GM12878 (cell line): ENCODE measurements around the gene PAM. TPM values are rescaled to one million over a fixed set of nuclear protein-coding genes. Genes with fewer than 3 reads are reported as not detected.

ENCODE experiments used
- ATAC-seq: fragments of 200-7000 bp; cut with Tn5 transposase; 3 replicates; pipeline ENCODE4 v1.9.1; 2020; ENCODE audit warnings: mild to moderate bottlenecking, moderate library complexity
- BruUV-seq: library from RNA; stranded (reverse); fragments of 400-500 nt; replicated peaks from 2 replicates; lab custom pipeline; 2021; lab: Mats Ljungman, UMichigan
- CTCF ChIA-PET: fragments of 300-600 bp; sonication (Branson Sonifier 250); formaldehyde crosslinking; extraction: SDS; loops from one replicate; lab custom pipeline; 2021; ENCODE audit warnings: inconsistent platforms; lab: Yijun Ruan, JAX
- POLR2A ChIA-PET: fragments of 350-600 bp; formaldehyde crosslinking; extraction: SDS; loops from one replicate; lab custom pipeline; 2021; ENCODE audit warnings: inconsistent platforms; lab: Charles Lee
- RAD21 ChIA-PET: fragments of 300-600 bp; sonication (Branson Sonifier 250); formaldehyde crosslinking; loops from one replicate; lab custom pipeline; 2023; ENCODE audit warnings: antibody characterized with exemption; ENCODE audit not compliant: unreplicated experiment; lab: Charles Lee
- SMC1A ChIA-PET: fragments of 300-600 bp; sonication (Branson Sonifier 250); formaldehyde crosslinking; loops from one replicate; lab custom pipeline; 2023; ENCODE audit not compliant: unreplicated experiment, uncharacterized antibody; lab: Charles Lee
- DNase-seq: peaks from one replicate; pipeline ENCODE4 v3.0.0-alpha.2; 2011; ENCODE audit warnings: low read depth, low spot score
- FAIRE-seq: peaks from 3 replicates; lab custom pipeline; 2011; peaks lifted over from hg19 to GRCh38; lab: Jason Lieb, UNC
- H2AFZ ChIP-seq: 2 replicates; pipeline ENCODE4 v1.6.0; 2011; ENCODE audit warnings: low read depth, low read length, control low read depth; ENCODE audit not compliant: control insufficient read depth
- H3K27ac ChIP-seq: 2 replicates; pipeline ENCODE4 v1.5.1; 2011; ENCODE audit warnings: control low read depth; ENCODE audit not compliant: control insufficient read depth, insufficient read depth
- H3K27me3 ChIP-seq, 2 experiments: replicated peaks in 1 of 2; 2 replicates each; pipeline versions ENCODE4 v1.6.0 to v1.6.1; 2011; ENCODE audit warnings: low read length in 1 of 2; ENCODE audit not compliant: control insufficient read depth in 2 of 2, insufficient read depth in 2 of 2
- H3K36me3 ChIP-seq, 2 experiments: 2 replicates each; pipeline ENCODE4 v1.5.1; 2011; ENCODE audit warnings: low read length in 1 of 2; ENCODE audit not compliant: control insufficient read depth in 2 of 2, insufficient read depth in 2 of 2
- H3K4me1 ChIP-seq: 2 replicates; pipeline ENCODE4 v1.6.1; 2011; ENCODE audit warnings: mild to moderate bottlenecking, low read length, moderate library complexity, mixed read lengths; ENCODE audit not compliant: control insufficient read depth, insufficient read depth
- H3K4me2 ChIP-seq: 2 replicates; pipeline ENCODE4 v1.6.0; 2011; ENCODE audit warnings: control low read depth; ENCODE audit not compliant: control insufficient read depth, insufficient read depth
- H3K4me3 ChIP-seq: fragments of 200-600 bp; sonication (generic); 2 replicates; pipeline ENCODE4 v1.5.1; 2016
- H3K79me2 ChIP-seq: 2 replicates; pipeline ENCODE4 v1.6.0; 2011; ENCODE audit warnings: low read length; ENCODE audit not compliant: control insufficient read depth, insufficient read depth
- H3K9ac ChIP-seq: 2 replicates; pipeline ENCODE4 v1.8.0; 2011; ENCODE audit warnings: low read length, control low read depth, mixed read lengths; ENCODE audit not compliant: control insufficient read depth, insufficient read depth
- H3K9me3 ChIP-seq: replicated peaks from 3 replicates; pipeline ENCODE4 v1.5.1; 2011; ENCODE audit warnings: mild to moderate bottlenecking, low read length; ENCODE audit not compliant: control insufficient read depth, insufficient read depth
- H4K20me1 ChIP-seq: 2 replicates; pipeline ENCODE4 v1.6.0; 2011; ENCODE audit not compliant: control insufficient read depth, insufficient read depth
- HCFC1 ChIP-seq: fragments of 150-350 bp; IDR thresholded peaks from 2 replicates; pipeline ENCODE4 v1.6.1; 2014; ENCODE audit warnings: low read length
- KDM1A ChIP-seq: fragments of 200-600 bp; sonication (generic); IDR thresholded peaks from 2 replicates; pipeline ENCODE4 v1.6.1; 2016; ENCODE audit warnings: borderline replicate concordance
- KLF5 ChIP-seq: fragments of 450-650 bp; IDR thresholded peaks from 2 replicates; pipeline ENCODE4 v1.6.1; 2014; ENCODE audit warnings: mild to moderate bottlenecking; ENCODE audit not compliant: partially characterized antibody
- NRF1 ChIP-seq: conservative IDR thresholded peaks from 2 replicates; pipeline ENCODE4 v1.6.1; 2011; ENCODE audit warnings: mild to moderate bottlenecking, low read depth, low read length, improper control_type of control experiment
- RAD51 ChIP-seq: fragments of 450-650 bp; IDR thresholded peaks from 2 replicates; pipeline ENCODE4 v1.6.1; 2016; ENCODE audit warnings: moderate library complexity, mild to moderate bottlenecking, inconsistent platforms
- RBBP5 ChIP-seq: fragments of 200-600 bp; sonication (generic); conservative IDR thresholded peaks from 2 replicates; pipeline ENCODE4 v1.6.1; 2016
- SMARCA5 ChIP-seq: fragments of 450-650 bp; IDR thresholded peaks from 2 replicates; pipeline ENCODE4 v1.6.1; 2017; ENCODE audit warnings: mild to moderate bottlenecking
- USF1 ChIP-seq: IDR thresholded peaks from 2 replicates; pipeline ENCODE4 v1.6.1; 2011; ENCODE audit warnings: borderline replicate concordance, low read depth, mild to moderate bottlenecking, moderate library complexity, mixed read lengths, low read length; ENCODE audit not compliant: insufficient read depth; ENCODE audit errors: extremely low read length
- WGBS: methylation state at CpG from one replicate; pipeline ENCODE4 v1.1.6; 2016; ENCODE audit warnings: low lambda C conversion rate; ENCODE audit not compliant: insufficient replicate concordance, insufficient coverage; ENCODE audit errors: missing lambda C conversion rate; 5-methylcytosine and 5-hydroxymethylcytosine counted together
- in situ Hi-C: fragments of 300-500 bp; cut with MboI; formaldehyde crosslinking; loops from 9 replicates; pipeline ENCODE4 v1.14.3; 2018; ENCODE audit warnings: mixed read lengths
- intact Hi-C: fragments of 100-400 bp; cut with micrococcal nuclease; formaldehyde crosslinking; loops from one replicate; pipeline ENCODE4 v1.14.2; 2022; ENCODE audit not compliant: unreplicated experiment
- polyA plus RNA-seq, 11 experiments: library from polyadenylated mRNA; depleted of rRNA in 4 of 11; unstranded in 6 of 11; stranded (reverse) in 5 of 11; fragments of >200 nt; fragmentation: Nextera tagmentation in 4 of 11; fragmentation: Illumina TruSeq in 1 of 11; extraction: Ambion mirVana in 4 of 11; extraction: Trizol in 1 of 11; gene quantifications; 1 replicate in 1 of 11; 2 replicates in 10 of 11; pipeline versions ENCODE4 v1.2.1 to v1.2.3, GENCODE V29; 2011 to 2016; ENCODE audit warnings: inconsistent platforms in 2 of 11, missing spikeins in 2 of 11, low read depth in 1 of 11
- total RNA-seq, 4 experiments: library from RNA; depleted of rRNA in 3 of 4; stranded (reverse); fragments of >200 nt in 3 of 4; fragmentation: Illumina TruSeq in 1 of 4; extraction: Trizol in 1 of 4; gene quantifications; 2 replicates each; pipeline versions ENCODE4 v1.2.1 to v1.2.3, GENCODE V29; 2013 to 2021

PAM gene
- total and polyA plus RNA-seq, 10 of the 15 experiments (the other 5 are each of a cell fraction or from before 2014, with no cell fraction given) = 5.5 to 72.5 (median 15.4) TPM

DNA sequence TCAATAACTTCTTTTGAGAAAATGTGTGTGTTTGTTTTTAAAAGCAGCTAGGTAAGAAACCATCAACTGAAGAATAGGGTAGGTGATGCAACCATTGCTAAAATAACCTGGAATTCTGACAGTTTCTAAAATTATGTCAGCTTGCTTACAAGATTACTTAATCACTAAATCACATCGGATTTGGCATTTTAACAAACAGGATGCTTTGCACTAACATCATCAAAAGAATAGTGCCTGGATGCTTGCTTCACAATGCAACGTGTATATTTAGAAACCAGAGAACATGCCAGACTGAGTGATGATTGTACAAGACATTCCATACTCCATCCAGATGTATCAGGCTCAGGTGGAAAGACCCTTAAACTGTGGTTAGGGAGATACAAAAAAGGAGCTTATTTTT lies 43.9 kb downstream of the PAM start:
- Histone ChIP-seq H3K27me3 (no peaks in the 10 kb centered on the region), H3K4me3 (no peak overlapping the region), H3K4me2 (no peak overlapping the region), H3K36me3 (no peaks in the 10 kb centered on the region), H3K9ac (no peak overlapping the region), H3K9me3 (no peaks in the 10 kb centered on the region; the same call in 2 of the 3 replicates), H2AFZ (no peak overlapping the region), H4K20me1 (no peaks in the 10 kb centered on the region), H3K4me1 (no peaks in the 10 kb centered on the region), H3K27ac (no peak overlapping the region), H3K79me2 (peaks cover 1% of the 10 kb centered on the region; the same call in 1 of the 2 replicates)
- FAIRE-seq (no peak), ATAC-seq (no peak), DNase-seq (no peak)
- intact Hi-C loops (no loop called here), in situ Hi-C loops (no loop called here)
- BruUV-seq = no TSS peak
- SMC1A ChIA-PET = interaction anchor here (0.7 to 2.1 kb wide), 8 partner anchors 9 to 260 kb away, joined by 3 to 5 read pairs (median 3); no protein-coding TSS in a partner anchor
- RAD21 ChIA-PET = interaction anchor here (1.0 to 1.4 kb wide), 2 partner anchors 38 to 118 kb away, joined by 3 read pairs; no protein-coding TSS in a partner anchor
- POLR2A ChIA-PET = interaction anchor here (0.5 kb wide), 1 partner anchor 16 kb away, joined by 3 read pairs; no protein-coding TSS in a partner anchor
- CTCF ChIA-PET = interaction anchor here (1.5 to 2.5 kb wide), 3 partner anchors 13 to 117 kb away, joined by 3 to 10 read pairs (median 9); no protein-coding TSS in a partner anchor
- TF ChIP-seq NRF1 (no peak), SMARCA5 (no peak), KDM1A (no peak), HCFC1 (no peak), RAD51 (no peak), KLF5 (no peak), RBBP5 (no peak), USF1 (no peak)
- 98% methylated on average over 2 of the region's 2 CpGs for WGBS
